Measurements from ENCODE around the gene TIGD1.
"Not testable (repeated sequence)": the region's sequence is repeated elsewhere in the genome, so short reads cannot be mapped to it uniquely, and the experiment has no call there.

TIGD1 gene

DNA sequence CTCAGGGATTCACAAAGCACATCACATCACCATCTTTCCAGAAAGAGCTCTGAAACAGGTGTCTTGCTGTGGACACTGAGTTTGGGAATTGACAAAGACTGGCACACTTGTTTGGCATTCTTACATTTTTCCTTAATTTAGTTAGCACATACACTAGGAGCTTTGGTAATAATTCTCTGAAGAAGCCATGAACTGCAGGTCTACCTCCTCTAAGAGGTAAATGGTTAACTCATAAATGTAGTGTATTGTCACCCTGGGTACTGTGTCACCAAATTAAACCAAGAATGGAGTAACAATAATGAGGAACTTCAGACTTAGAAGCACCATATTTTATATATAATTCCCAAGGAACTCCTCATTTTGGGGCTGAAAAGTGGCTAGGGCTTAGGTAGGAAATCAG, 22.7 kb upstream of the TIGD1 start:
- Histone ChIP-seq H3K4me1 (no peaks in the 10 kb centered on the region), H3K27ac (no peak overlapping the region), H3K9ac (no peak overlapping the region), H3K79me2 (no peaks in the 10 kb centered on the region), H3K4me3 (ENCODE audit: low read depth, low read length) (no peak overlapping the region), H3K9me3 (ENCODE audit: control insufficient read depth, low read length) (no peaks in the 10 kb centered on the region), H3K36me3 (ENCODE audit: control insufficient read depth, insufficient read depth, low read length) (no peaks in the 10 kb centered on the region), H2AFZ (no peak overlapping the region), H3K27me3 (ENCODE audit: control insufficient read depth, insufficient read depth, low read length) (no peaks in the 10 kb centered on the region), H3K4me2 (ENCODE audit: low read length) (no peak overlapping the region)
- TF ChIP-seq, protein P1, sequence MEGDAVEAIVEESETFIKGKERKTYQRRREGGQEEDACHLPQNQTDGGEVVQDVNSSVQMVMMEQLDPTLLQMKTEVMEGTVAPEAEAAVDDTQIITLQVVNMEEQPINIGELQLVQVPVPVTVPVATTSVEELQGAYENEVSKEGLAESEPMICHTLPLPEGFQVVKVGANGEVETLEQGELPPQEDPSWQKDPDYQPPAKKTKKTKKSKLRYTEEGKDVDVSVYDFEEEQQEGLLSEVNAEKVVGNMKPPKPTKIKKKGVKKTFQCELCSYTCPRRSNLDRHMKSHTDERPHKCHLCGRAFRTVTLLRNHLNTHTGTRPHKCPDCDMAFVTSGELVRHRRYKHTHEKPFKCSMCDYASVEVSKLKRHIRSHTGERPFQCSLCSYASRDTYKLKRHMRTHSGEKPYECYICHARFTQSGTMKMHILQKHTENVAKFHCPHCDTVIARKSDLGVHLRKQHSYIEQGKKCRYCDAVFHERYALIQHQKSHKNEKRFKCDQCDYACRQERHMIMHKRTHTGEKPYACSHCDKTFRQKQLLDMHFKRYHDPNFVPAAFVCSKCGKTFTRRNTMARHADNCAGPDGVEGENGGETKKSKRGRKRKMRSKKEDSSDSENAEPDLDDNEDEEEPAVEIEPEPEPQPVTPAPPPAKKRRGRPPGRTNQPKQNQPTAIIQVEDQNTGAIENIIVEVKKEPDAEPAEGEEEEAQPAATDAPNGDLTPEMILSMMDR (IDR thresholded peaks at IDR 0.05), result no peak

DNA sequence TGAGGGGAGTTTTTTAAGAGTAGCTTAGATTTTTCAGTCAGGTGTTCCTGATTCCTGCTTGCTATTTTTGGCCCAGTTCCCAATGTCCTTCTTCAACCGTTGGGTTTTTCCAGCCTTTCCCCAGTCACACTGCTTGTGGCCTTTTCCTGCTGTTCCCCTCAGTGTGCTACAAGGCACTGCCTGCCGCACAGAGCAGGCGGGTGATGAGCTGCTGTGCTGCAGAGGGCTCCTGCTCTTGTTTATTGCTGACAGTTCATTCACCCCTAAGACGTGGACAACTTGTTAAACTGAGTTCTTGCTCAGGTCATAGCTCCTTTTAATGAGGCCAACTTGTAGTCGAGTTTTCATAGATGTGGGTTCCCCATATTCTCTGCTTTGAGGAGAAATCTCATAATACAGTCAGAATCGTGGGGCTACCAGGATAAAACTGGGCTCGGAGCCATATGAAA, 20.7 kb upstream of the TIGD1 start:
- no peaks in the 10 kb centered on the region for H3K27me3 ChIP-seq (ENCODE audit: control insufficient read depth, insufficient read depth, low read length)
- H3K36me3 ChIP-seq (ENCODE audit: control insufficient read depth, insufficient read depth, low read length), result no peaks in the 10 kb centered on the region
- H3K79me2 ChIP-seq, result no peaks in the 10 kb centered on the region
- H3K4me2 ChIP-seq (ENCODE audit: low read length), result no peak overlapping the region
- H3K9me3 ChIP-seq (ENCODE audit: control insufficient read depth, low read length), result no peaks in the 10 kb centered on the region
- no peaks in the 10 kb centered on the region for H3K4me1 ChIP-seq
- H3K9ac ChIP-seq, result no peak overlapping the region
- no peak overlapping the region for H3K27ac ChIP-seq
- TF ChIP-seq, protein P1 (IDR thresholded peaks at IDR 0.05), result no peak
- no peak overlapping the region for H3K4me3 ChIP-seq (ENCODE audit: low read depth, low read length)
- H2AFZ ChIP-seq, result no peak overlapping the region

DNA sequence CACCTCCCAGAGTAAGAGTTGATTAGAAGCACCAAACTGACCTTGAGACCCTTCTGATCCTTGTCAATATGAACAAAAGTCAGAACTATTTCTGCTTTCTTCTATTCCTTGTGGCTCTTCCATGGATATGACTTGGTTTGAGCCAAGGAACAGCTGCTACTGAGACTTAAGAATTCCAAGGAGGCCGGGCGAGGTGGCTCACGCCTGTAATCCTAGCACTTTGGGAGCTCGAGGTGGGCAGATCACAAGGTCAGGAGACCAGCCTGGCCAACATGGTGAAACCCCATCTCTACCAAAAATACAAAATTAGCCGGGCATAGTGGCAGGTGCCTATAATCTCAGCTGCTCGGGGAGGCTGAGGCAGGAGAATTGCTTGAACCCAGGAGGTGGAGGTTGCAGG, 20.1 kb upstream of the TIGD1 start:
- not testable (repeated sequence) for H3K79me2 ChIP-seq; H3K27ac ChIP-seq; H3K4me1 ChIP-seq; H3K4me2 ChIP-seq (ENCODE audit: low read length); H3K9me3 ChIP-seq (ENCODE audit: control insufficient read depth, low read length); H3K27me3 ChIP-seq (ENCODE audit: control insufficient read depth, insufficient read depth, low read length); H2AFZ ChIP-seq; H3K9ac ChIP-seq; H3K36me3 ChIP-seq (ENCODE audit: control insufficient read depth, insufficient read depth, low read length); H3K4me3 ChIP-seq (ENCODE audit: low read depth, low read length)

DNA sequence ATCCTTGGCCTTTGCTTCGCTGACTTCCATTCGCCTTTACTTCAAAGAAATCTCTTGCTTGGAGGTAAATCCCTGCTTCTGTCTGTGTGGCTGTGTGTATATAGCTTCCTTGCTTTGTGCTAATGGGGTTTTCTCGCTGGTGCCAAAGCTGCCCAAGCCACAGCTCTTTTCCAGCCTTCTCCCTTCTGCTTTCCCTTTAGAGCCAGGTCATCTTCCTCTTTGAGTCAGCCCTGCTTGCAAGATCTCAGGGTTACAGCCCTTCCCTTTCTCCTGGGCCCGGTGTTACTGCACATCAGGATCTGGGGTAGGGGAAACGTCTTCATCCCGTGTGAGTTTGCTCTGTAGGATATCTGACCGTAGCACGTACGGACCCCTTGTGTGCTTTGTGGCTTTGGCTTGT, 19.2 kb upstream of the TIGD1 start:
- TF ChIP-seq, protein P1 (IDR thresholded peaks at IDR 0.05), result no peak
- H2AFZ ChIP-seq, result no peak overlapping the region
- no peak overlapping the region for H3K4me3 ChIP-seq (ENCODE audit: low read depth, low read length)
- no peak overlapping the region for H3K27ac ChIP-seq
- no peak overlapping the region for H3K4me2 ChIP-seq (ENCODE audit: low read length)
- no peaks in the 10 kb centered on the region for H3K27me3 ChIP-seq (ENCODE audit: control insufficient read depth, insufficient read depth, low read length)
- no peaks in the 10 kb centered on the region for H3K79me2 ChIP-seq
- H3K4me1 ChIP-seq, result no peaks in the 10 kb centered on the region
- no peaks in the 10 kb centered on the region for H3K9me3 ChIP-seq (ENCODE audit: control insufficient read depth, low read length)
- H3K9ac ChIP-seq, result no peak overlapping the region
- no peaks in the 10 kb centered on the region for H3K36me3 ChIP-seq (ENCODE audit: control insufficient read depth, insufficient read depth, low read length)

DNA sequence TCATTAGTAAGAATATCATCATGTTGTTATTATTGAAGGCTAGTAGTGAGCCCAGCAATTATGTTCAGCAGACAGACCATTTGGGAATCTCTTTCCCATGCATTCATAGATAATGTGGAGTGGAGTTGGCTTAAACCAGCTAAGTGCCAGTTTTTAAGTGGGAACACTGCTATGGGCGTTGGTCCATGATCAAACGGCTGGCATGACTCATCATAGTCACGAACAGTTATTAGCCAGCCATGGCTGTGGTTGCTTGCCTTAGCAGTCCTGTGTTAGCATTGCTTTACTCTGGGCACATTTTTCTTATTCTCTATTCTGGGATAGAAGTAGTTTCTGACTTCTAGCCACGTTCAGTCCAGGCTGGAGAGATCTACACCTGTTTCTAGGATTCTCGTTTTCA, 17.8 kb upstream of the TIGD1 start:
- Histone ChIP-seq H3K4me3 (ENCODE audit: low read depth, low read length) (no peak overlapping the region), H3K4me2 (ENCODE audit: low read length) (no peak overlapping the region), H3K9me3 (ENCODE audit: control insufficient read depth, low read length) (no peaks in the 10 kb centered on the region), H3K9ac (no peak overlapping the region), H3K27me3 (ENCODE audit: control insufficient read depth, insufficient read depth, low read length) (no peaks in the 10 kb centered on the region), H3K27ac (no peak overlapping the region), H3K36me3 (ENCODE audit: control insufficient read depth, insufficient read depth, low read length) (no peaks in the 10 kb centered on the region), H3K79me2 (no peaks in the 10 kb centered on the region), H2AFZ (no peak overlapping the region), H3K4me1 (no peaks in the 10 kb centered on the region)
- TF ChIP-seq, protein P1 (IDR thresholded peaks at IDR 0.05), result no peak
